HFFc6 (cell line): ENCODE data around the gene SOHLH1. TPM values are rescaled to one million over a fixed set of nuclear protein-coding genes. Genes with fewer than 3 reads are reported as not detected.

Experiments used
- DNase-seq: peaks from one replicate; pipeline ENCODE4 v3.0.0-alpha.2; 2018
- H3K27ac Mint-ChIP-seq: 2 replicates; pipeline ENCODE4 v1.8.0; 2020; ENCODE audit warnings: mild to moderate bottlenecking, mixed read lengths
- H3K27me3 Mint-ChIP-seq: 2 replicates; pipeline ENCODE4 v1.8.0; 2021; ENCODE audit warnings: mild to moderate bottlenecking, moderate library complexity, mixed read lengths; ENCODE audit not compliant: insufficient read depth
- H3K36me3 Mint-ChIP-seq: 2 replicates; pipeline ENCODE4 v1.8.0; 2021; ENCODE audit warnings: low read depth, mixed read lengths
- H3K4me1 Mint-ChIP-seq: 2 replicates; pipeline ENCODE4 v1.8.0; 2020; ENCODE audit warnings: low read depth, mixed read lengths
- H3K4me3 Mint-ChIP-seq: 2 replicates; pipeline ENCODE4 v1.8.0; 2020; ENCODE audit warnings: mild to moderate bottlenecking, moderate library complexity, mixed read lengths
- H3K9me3 Mint-ChIP-seq: 2 replicates; pipeline ENCODE4 v1.8.0; 2020; ENCODE audit warnings: mild to moderate bottlenecking, mixed read lengths
- total RNA-seq, 6 experiments: library from RNA; stranded (reverse); fragmentation: NEBNext Ultra II Directional; extraction: Animal tissue kit (Norgen Biotek cat#: 25700); gene quantifications; 2 replicates in 1 of 6; 3 replicates in 5 of 6; pipeline ENCODE4 v1.2.3, GENCODE V29; 2021
- TF ChIP-seq, protein P1 (sequence below): fragments of 200-600 bp; sonication (generic); IDR thresholded peaks from 2 replicates; pipeline ENCODE4 v1.5.0; 2021; ENCODE audit warnings: antibody characterized with exemption, mild to moderate bottlenecking

SOHLH1 gene
- total RNA-seq, 6 experiments from 2014 or later: not detected

- Mint-ChIP-seq H3K4me3 (no peak overlapping the region), H3K9me3 (peaks cover under 1% of the 10 kb centered on the region; the same call in 1 of the 2 replicates), H3K27me3 (peaks cover 11% of the 10 kb centered on the region), H3K4me1 (no peaks in the 10 kb centered on the region), H3K27ac (no peak overlapping the region), H3K36me3 (no peaks in the 10 kb centered on the region)
- DNase-seq: no peak
- TF ChIP-seq, protein P1, sequence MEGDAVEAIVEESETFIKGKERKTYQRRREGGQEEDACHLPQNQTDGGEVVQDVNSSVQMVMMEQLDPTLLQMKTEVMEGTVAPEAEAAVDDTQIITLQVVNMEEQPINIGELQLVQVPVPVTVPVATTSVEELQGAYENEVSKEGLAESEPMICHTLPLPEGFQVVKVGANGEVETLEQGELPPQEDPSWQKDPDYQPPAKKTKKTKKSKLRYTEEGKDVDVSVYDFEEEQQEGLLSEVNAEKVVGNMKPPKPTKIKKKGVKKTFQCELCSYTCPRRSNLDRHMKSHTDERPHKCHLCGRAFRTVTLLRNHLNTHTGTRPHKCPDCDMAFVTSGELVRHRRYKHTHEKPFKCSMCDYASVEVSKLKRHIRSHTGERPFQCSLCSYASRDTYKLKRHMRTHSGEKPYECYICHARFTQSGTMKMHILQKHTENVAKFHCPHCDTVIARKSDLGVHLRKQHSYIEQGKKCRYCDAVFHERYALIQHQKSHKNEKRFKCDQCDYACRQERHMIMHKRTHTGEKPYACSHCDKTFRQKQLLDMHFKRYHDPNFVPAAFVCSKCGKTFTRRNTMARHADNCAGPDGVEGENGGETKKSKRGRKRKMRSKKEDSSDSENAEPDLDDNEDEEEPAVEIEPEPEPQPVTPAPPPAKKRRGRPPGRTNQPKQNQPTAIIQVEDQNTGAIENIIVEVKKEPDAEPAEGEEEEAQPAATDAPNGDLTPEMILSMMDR: no peak
Observed at GRCh38 chr9:135739271-135740220, 40.3 kb upstream of the SOHLH1 start.

GRCh38 chr9:135737840-135738521 is 38.7 kb upstream of the SOHLH1 start:
- DNase-seq: no peak
- H3K4me1 Mint-ChIP-seq: no peaks in the 10 kb centered on the region
- TF ChIP-seq, protein P1: no peak
- peaks cover 11% of the 10 kb centered on the region for H3K27me3 Mint-ChIP-seq
- no peaks in the 10 kb centered on the region for H3K36me3 Mint-ChIP-seq
- H3K27ac Mint-ChIP-seq: no peak overlapping the region
- H3K9me3 Mint-ChIP-seq: peaks cover 13% of the 10 kb centered on the region
- H3K4me3 Mint-ChIP-seq: no peak overlapping the region

DNA sequence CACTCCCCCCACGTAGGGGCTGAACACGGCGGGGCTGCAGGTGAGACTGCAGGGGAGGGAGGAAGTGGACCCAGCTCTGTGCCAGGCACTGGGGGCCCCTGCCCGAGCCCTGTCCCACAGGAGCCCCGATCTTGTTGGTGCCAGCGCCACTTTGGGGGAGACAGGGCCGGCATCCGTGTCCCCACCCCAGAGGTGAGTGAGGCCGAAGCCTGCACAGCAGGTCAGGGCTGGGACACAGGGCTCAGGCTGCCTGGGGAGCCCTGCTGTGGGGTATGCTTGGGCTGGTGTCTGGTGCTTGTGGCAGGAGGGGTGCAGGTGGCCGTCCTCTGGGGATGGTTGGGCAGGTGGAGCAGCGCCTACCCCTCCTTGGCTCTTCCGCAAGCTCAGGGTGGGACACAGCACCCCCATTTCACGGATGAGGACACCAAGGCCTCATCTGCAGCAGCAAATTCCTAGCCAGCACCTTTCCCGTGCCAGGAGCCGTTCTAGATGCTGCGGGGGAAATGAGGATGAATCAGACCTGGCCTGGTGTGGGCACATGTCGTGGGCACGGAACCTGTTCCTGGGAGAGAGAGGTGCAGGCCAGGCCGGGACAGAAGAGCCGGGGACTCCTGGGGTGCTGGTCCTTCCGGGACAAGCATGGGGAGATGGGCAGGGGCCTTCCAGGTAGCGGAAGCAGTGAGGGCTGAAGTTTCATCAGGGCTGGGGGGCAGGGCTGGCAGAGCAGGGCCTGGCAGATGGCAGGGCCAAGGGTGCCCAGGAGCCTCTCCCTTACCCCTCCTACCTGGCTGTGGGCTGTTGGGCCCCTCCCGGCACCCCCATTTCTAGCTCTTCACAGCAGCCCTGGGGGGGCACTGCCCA is 37.9 kb upstream of the SOHLH1 start:
- TF ChIP-seq, protein P1: no peak
- Mint-ChIP-seq H3K9me3 (peaks cover 20% of the 10 kb centered on the region), H3K27ac (no peak overlapping the region), H3K36me3 (peaks cover 6% of the 10 kb centered on the region), H3K4me3 (no peak overlapping the region), H3K27me3 (peaks cover 11% of the 10 kb centered on the region), H3K4me1 (no peaks in the 10 kb centered on the region)
- DNase-seq: no peak

GRCh38 chr9:135736272-135736978 is 37.1 kb upstream of the SOHLH1 start:
- H3K4me3 Mint-ChIP-seq: no peak overlapping the region
- no peak overlapping the region for H3K27ac Mint-ChIP-seq
- H3K4me1 Mint-ChIP-seq: no peaks in the 10 kb centered on the region
- H3K9me3 Mint-ChIP-seq: peaks cover 23% of the 10 kb centered on the region
- TF ChIP-seq, protein P1: no peak
- H3K27me3 Mint-ChIP-seq: peaks cover 11% of the 10 kb centered on the region
- DNase-seq: no peak
- H3K36me3 Mint-ChIP-seq: peaks cover 8% of the 10 kb centered on the region
